HEK293 (cell line): ENCODE results near the gene PCDH12.

Source experiments
- CTCF ChIA-PET: fragments of 350-600 bp; formaldehyde crosslinking; extraction: SDS; loops from one replicate; lab custom pipeline; 2021; ENCODE audit warnings: antibody characterized with exemption; lab: Yijun Ruan, JAX
- POLR2A ChIA-PET: fragments of 300-600 bp; formaldehyde crosslinking; extraction: SDS; loops from one replicate; lab custom pipeline; 2020; ENCODE audit warnings: antibody characterized with exemption, inconsistent platforms; lab: Yijun Ruan, JAX
- H3K27ac ChIP-seq: fragments of 200-500 bp; sonication (Bioruptor generic); 2 replicates; pipeline ENCODE4 v1.5.1; 2014; ENCODE audit warnings: low read depth, low read length, control low read depth, inconsistent platforms; ENCODE audit errors: extremely low read depth
- H3K36me3 ChIP-seq, 2 experiments: fragments of 200-500 bp in 1 of 2; sonication (Bioruptor generic) in 1 of 2; 1 replicate in 1 of 2; 2 replicates in 1 of 2; pipeline ENCODE4 v1.5.1; 2014 to 2017; ENCODE audit warnings: inconsistent platforms in 2 of 2, low read length in 2 of 2; ENCODE audit not compliant: control insufficient read depth in 2 of 2, insufficient read depth in 1 of 2
- H3K4me1 ChIP-seq: fragments of 200-500 bp; sonication (Bioruptor generic); 2 replicates; pipeline ENCODE4 v1.5.1; 2014; ENCODE audit warnings: mild to moderate bottlenecking, low read length, inconsistent platforms; ENCODE audit not compliant: control insufficient read depth, insufficient read depth
- H3K4me3 ChIP-seq: 2 replicates; pipeline ENCODE4 v1.5.1; 2011; ENCODE audit warnings: low read depth, mild to moderate bottlenecking, control low read depth, low read length, moderate library complexity
- H3K9me3 ChIP-seq: fragments of 200-500 bp; sonication (Bioruptor generic); 2 replicates; pipeline ENCODE4 v1.5.1; 2014; ENCODE audit warnings: low read depth, low read length, inconsistent platforms; ENCODE audit not compliant: control insufficient read depth, insufficient read depth
- GLI2 ChIP-seq: fragments of 450-650 bp; formaldehyde crosslinking; IDR thresholded peaks from 2 replicates; pipeline ENCODE4; 2017; ENCODE audit warnings: missing biosample characterization, missing genetic modification characterization, low read depth, borderline replicate concordance
- OVOL3 ChIP-seq: fragments of 450-650 bp; formaldehyde crosslinking; IDR thresholded peaks from 2 replicates; pipeline ENCODE4 v1.5.1; 2016; ENCODE audit warnings: missing biosample characterization, missing genetic modification characterization
- TRIM28 ChIP-seq: IDR thresholded peaks from 2 replicates; pipeline ENCODE4 v1.6.1; 2011; ENCODE audit warnings: low read length, control low read depth, borderline replicate concordance
- ZFHX2 ChIP-seq: fragments of 450-650 bp; formaldehyde crosslinking; conservative IDR thresholded peaks from 2 replicates; pipeline ENCODE4 v1.5.1; 2016; ENCODE audit warnings: missing biosample characterization, missing genetic modification characterization
- ZNF114 ChIP-seq: fragments of 450-650 bp; formaldehyde crosslinking; IDR thresholded peaks from 2 replicates; pipeline ENCODE4 v1.5.0; 2017; ENCODE audit warnings: missing biosample characterization, missing genetic modification characterization
- ZNF16 ChIP-seq: fragments of 450-650 bp; formaldehyde crosslinking; IDR thresholded peaks from 2 replicates; pipeline ENCODE4 v1.5.1; 2016; ENCODE audit warnings: low read depth, missing biosample characterization, missing genetic modification characterization
- ZNF23 ChIP-seq: fragments of 450-650 bp; formaldehyde crosslinking; IDR thresholded peaks from 2 replicates; pipeline ENCODE4 v1.5.1; 2016; ENCODE audit warnings: missing biosample characterization, missing genetic modification characterization, borderline replicate concordance
- ZNF248 ChIP-seq: fragments of 450-650 bp; formaldehyde crosslinking; IDR thresholded peaks from 2 replicates; pipeline ENCODE4 v1.5.1; 2017; ENCODE audit warnings: missing biosample characterization, missing genetic modification characterization
- ZNF280D ChIP-seq: fragments of 450-650 bp; formaldehyde crosslinking; IDR thresholded peaks from 2 replicates; pipeline ENCODE4 v1.5.1; 2016; ENCODE audit warnings: missing biosample characterization, missing genetic modification characterization
- ZNF311 ChIP-seq: fragments of 450-650 bp; formaldehyde crosslinking; IDR thresholded peaks from 2 replicates; pipeline ENCODE4 v1.5.1; 2017; ENCODE audit warnings: missing biosample characterization, missing genetic modification characterization, borderline replicate concordance
- ZNF335 ChIP-seq: fragments of 450-650 bp; formaldehyde crosslinking; conservative IDR thresholded peaks from 2 replicates; pipeline ENCODE4 v1.5.1; 2016; ENCODE audit warnings: missing biosample characterization, missing genetic modification characterization
- ZNF354C ChIP-seq: fragments of 450-650 bp; formaldehyde crosslinking; IDR thresholded peaks from 2 replicates; pipeline ENCODE4 v1.5.1; 2016; ENCODE audit warnings: missing biosample characterization, missing genetic modification characterization, low read depth, borderline replicate concordance
- ZNF37A ChIP-seq: fragments of 450-650 bp; IDR thresholded peaks from 2 replicates; pipeline ENCODE4 v1.5.1; 2018; ENCODE audit warnings: missing biosample characterization, missing genetic modification characterization
- ZNF585B ChIP-seq: fragments of 450-650 bp; formaldehyde crosslinking; IDR thresholded peaks from 2 replicates; pipeline ENCODE4 v1.5.1; 2016; ENCODE audit warnings: missing biosample characterization, missing genetic modification characterization
- ZNF610 ChIP-seq: fragments of 450-650 bp; formaldehyde crosslinking; IDR thresholded peaks from 2 replicates; pipeline ENCODE4 v1.5.1; 2016; ENCODE audit warnings: missing biosample characterization, missing genetic modification characterization, borderline replicate concordance
- ZNF621 ChIP-seq: fragments of 450-650 bp; formaldehyde crosslinking; IDR thresholded peaks from 2 replicates; pipeline ENCODE4 v1.5.1; 2017; ENCODE audit warnings: missing biosample characterization, missing genetic modification characterization
- ZNF785 ChIP-seq: fragments of 450-650 bp; formaldehyde crosslinking; IDR thresholded peaks from 2 replicates; pipeline ENCODE4 v1.5.1; 2016; ENCODE audit warnings: missing biosample characterization, missing genetic modification characterization
- TF ChIP-seq, protein P1 (sequence below): fragments of 450-650 bp; formaldehyde crosslinking; IDR thresholded peaks from 2 replicates; pipeline ENCODE4 v1.5.1; 2016; ENCODE audit warnings: missing biosample characterization, missing genetic modification characterization
- TF ChIP-seq, protein P2 (sequence below): fragments of 450-650 bp; formaldehyde crosslinking; IDR thresholded peaks from 2 replicates; pipeline ENCODE4 v1.5.1; 2017; ENCODE audit warnings: missing biosample characterization, missing genetic modification characterization
- TF ChIP-seq, protein P3 (sequence below): fragments of 450-650 bp; IDR thresholded peaks from 2 replicates; pipeline ENCODE4 v1.5.1; 2018; ENCODE audit warnings: missing biosample characterization, missing genetic modification characterization

Gene PCDH12

GRCh38 chr5:141910271-141910673 is 47.7 kb downstream of the PCDH12 start:
- TF ChIP-seq, protein P1, sequence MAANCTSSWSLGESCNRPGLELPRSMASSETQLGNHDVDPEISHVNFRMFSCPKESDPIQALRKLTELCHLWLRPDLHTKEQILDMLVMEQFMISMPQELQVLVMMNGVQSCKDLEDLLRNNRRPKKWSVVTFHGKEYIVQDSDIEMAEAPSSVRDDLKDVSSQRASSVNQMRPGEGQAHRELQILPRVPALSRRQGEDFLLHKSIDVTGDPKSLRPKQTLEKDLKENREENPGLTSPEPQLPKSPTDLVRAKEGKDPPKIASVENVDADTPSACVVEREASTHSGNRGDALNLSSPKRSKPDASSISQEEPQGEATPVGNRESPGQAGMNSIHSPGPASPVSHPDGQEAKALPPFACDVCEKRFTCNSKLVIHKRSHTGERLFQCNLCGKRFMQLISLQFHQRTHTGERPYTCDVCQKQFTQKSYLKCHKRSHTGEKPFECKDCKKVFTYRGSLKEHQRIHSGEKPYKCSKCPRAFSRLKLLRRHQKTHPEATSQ (tag by site-specific recombination), result no peak
- TF ChIP-seq ZNF280D (no peak), ZNF785 (tag by site-specific recombination) (no peak), ZNF354C (no peak), ZNF248 (no peak), ZNF37A (tag by site-specific recombination) (no peak), ZNF114 (tag by site-specific recombination) (no peak), ZNF311 (no peak), TRIM28 (no peak), ZNF585B (tag by site-specific recombination) (no peak), GLI2 (tag by site-specific recombination) (no peak), ZFHX2 (tag by site-specific recombination) (no peak), ZNF23 (no peak), ZNF335 (tag by site-specific recombination) (no peak), OVOL3 (no peak)
- TF ChIP-seq, protein P2, sequence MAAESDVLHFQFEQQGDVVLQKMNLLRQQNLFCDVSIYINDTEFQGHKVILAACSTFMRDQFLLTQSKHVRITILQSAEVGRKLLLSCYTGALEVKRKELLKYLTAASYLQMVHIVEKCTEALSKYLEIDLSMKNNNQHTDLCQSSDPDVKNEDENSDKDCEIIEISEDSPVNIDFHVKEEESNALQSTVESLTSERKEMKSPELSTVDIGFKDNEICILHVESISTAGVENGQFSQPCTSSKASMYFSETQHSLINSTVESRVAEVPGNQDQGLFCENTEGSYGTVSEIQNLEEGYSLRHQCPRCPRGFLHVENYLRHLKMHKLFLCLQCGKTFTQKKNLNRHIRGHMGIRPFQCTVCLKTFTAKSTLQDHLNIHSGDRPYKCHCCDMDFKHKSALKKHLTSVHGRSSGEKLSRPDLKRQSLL, result no peak
- no peaks in the 10 kb centered on the region for H3K4me1 ChIP-seq
- no peak overlapping the region for H3K4me3 ChIP-seq
- ChIA-PET CTCF (interaction anchor here (1.0 kb wide), 1 partner anchor 15 kb away, joined by 3 read pairs; no protein-coding TSS in a partner anchor), POLR2A (no interaction called here)
- no peaks in the 10 kb centered on the region for H3K9me3 ChIP-seq
- H3K27ac ChIP-seq, result no peak overlapping the region
- no peaks in the 10 kb centered on the region for H3K36me3 ChIP-seq

- ChIA-PET CTCF (interaction anchor here (1.2 to 1.5 kb wide), 2 partner anchors 30 to 218 kb away, joined by 3 to 4 read pairs; no protein-coding TSS in a partner anchor), POLR2A (interaction anchor here (1.1 kb wide), 1 partner anchor 14 kb away, joined by 3 read pairs; the partner anchor contains the start of gene DELE1)
- H3K9me3 ChIP-seq, result no peaks in the 10 kb centered on the region
These were observed 48.8 kb downstream of the PCDH12 start for GRCh38 chr5:141909212-141909611.

More at GRCh38 chr5:141909212-141909611, 48.8 kb downstream of the PCDH12 start:
- TF ChIP-seq ZNF16 (no peak), ZNF610 (no peak), ZNF621 (no peak)
- TF ChIP-seq, protein P3, sequence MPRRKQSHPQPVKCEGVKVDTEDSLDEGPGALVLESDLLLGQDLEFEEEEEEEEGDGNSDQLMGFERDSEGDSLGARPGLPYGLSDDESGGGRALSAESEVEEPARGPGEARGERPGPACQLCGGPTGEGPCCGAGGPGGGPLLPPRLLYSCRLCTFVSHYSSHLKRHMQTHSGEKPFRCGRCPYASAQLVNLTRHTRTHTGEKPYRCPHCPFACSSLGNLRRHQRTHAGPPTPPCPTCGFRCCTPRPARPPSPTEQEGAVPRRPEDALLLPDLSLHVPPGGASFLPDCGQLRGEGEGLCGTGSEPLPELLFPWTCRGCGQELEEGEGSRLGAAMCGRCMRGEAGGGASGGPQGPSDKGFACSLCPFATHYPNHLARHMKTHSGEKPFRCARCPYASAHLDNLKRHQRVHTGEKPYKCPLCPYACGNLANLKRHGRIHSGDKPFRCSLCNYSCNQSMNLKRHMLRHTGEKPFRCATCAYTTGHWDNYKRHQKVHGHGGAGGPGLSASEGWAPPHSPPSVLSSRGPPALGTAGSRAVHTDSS (tag by site-specific recombination), result no peak
- no peak overlapping the region for H3K27ac ChIP-seq
- H3K4me1 ChIP-seq, result no peaks in the 10 kb centered on the region
- no peak overlapping the region for H3K4me3 ChIP-seq
- H3K36me3 ChIP-seq, result no peaks in the 10 kb centered on the region
